Measurements from ENCODE around the gene MYCN. TPM values are rescaled to one million over a fixed set of nuclear protein-coding genes. Genes with fewer than 3 reads are reported as not detected.

Gene MYCN
- total and polyA plus RNA-seq, 2 of the 4 experiments (the other 2 are of a cell fraction), result not detected

GRCh38 chr2:15975676-15976075 is 35.3 kb downstream of the MYCN start:
- Histone ChIP-seq H4K5ac (ENCODE audit: low read depth, low read length) (no peak overlapping the region), H3K9ac (ENCODE audit: low read depth, low read length) (no peak overlapping the region), H3K18ac (ENCODE audit: low read depth, low read length) (no peak overlapping the region), H3K36me3 (ENCODE audit: control insufficient read depth, insufficient read depth, low read length) (no peaks in the 10 kb centered on the region), H2AK9ac (replicated peaks; ENCODE audit: low read depth, low read length, poor library complexity) (no peak overlapping the region), H3K4me1 (ENCODE audit: control insufficient read depth, insufficient read depth, low read length) (no peaks in the 10 kb centered on the region), H2BK15ac (ENCODE audit: low read depth, low read length) (no peak overlapping the region), H4K20me1 (ENCODE audit: insufficient read depth, low read length) (no peaks in the 10 kb centered on the region), H4K91ac (ENCODE audit: insufficient read depth, low read depth, low read length) (no peak overlapping the region), H3K4me2 (ENCODE audit: low read depth, low read length) (no peak overlapping the region), H3K27me3 (ENCODE audit: control insufficient read depth, insufficient read depth, low read length) (no peaks in the 10 kb centered on the region), H2BK20ac (ENCODE audit: low read depth, low read length) (no peak overlapping the region), H3K9me1 (ENCODE audit: insufficient read depth, low read length) (no peaks in the 10 kb centered on the region), H3K9me3 (ENCODE audit: control insufficient read depth, insufficient read depth, low read length) (peaks cover 24% of the 10 kb centered on the region), H3K14ac (replicated peaks; ENCODE audit: low read depth, low read length) (no peak overlapping the region), H3K4me3 (ENCODE audit: insufficient read depth, low read depth, low read length) (no peak overlapping the region), H2BK120ac (ENCODE audit: low read depth, low read length) (no peak overlapping the region), H3K56ac (ENCODE audit: extremely low read depth, insufficient read depth, low read length) (no peak overlapping the region), H3K23ac (ENCODE audit: low read depth, low read length) (no peak overlapping the region), H4K8ac (ENCODE audit: low read depth in 2 of 2, low read length in 2 of 2) (no peak overlapping the region), H2AFZ (replicated peaks; ENCODE audit: low read length, poor library complexity) (no peak overlapping the region), H3K79me1 (ENCODE audit: low read depth in 1 of 2, low read length in 2 of 2) (no peaks in the 10 kb centered on the region), H3K4ac (ENCODE audit: low read depth, low read length) (no peak overlapping the region), H3K27ac (ENCODE audit: insufficient read depth, low read length) (no peak overlapping the region), H2AK5ac (ENCODE audit: low read depth, low read length) (no peak overlapping the region), H2BK5ac (ENCODE audit: low read depth, low read length, poor library complexity, severe bottlenecking) (no peak overlapping the region)
- ATAC-seq (ENCODE audit: low read depth), result no peak
- BruUV-seq (replicated peaks), result no TSS peak
- intact Hi-C loops (cut with micrococcal nuclease) (no loop called here), dilution Hi-C loops (cut with HindIII; ENCODE audit: low sequenced_read_pairs, unreplicated experiment) (no loop called here), in situ Hi-C loops (cut with MboI; ENCODE audit: low sequenced_read_pairs) (no loop called here)
- CTCF ChIA-PET, result interaction anchor here (0.6 kb wide), 1 partner anchor 797 kb away, joined by 3 read pairs; no protein-coding TSS in a partner anchor
- WGBS, 2 experiments (ENCODE audit: extremely low coverage in 2 of 2, insufficient read length in 1 of 2), result no CpG with 5 or more reads among the region's 5 CpGs
- DNase-seq, result no peak
- POLR2A ChIA-PET (ENCODE audit: unreplicated experiment), result no interaction called here
- TF ChIP-seq USF2 (IDR thresholded peaks at IDR 0.05; ENCODE audit: low read depth, low read length) (no peak), POLR2A (IDR thresholded peaks at IDR 0.05; ENCODE audit: low read depth, low read length) (no peak), RFX5 (IDR thresholded peaks at IDR 0.05; ENCODE audit: low read depth, low read length) (no peak), BHLHE40 (IDR thresholded peaks at IDR 0.05; ENCODE audit: low read depth, low read length) (no peak), ELK1 (IDR thresholded peaks at IDR 0.05; ENCODE audit: borderline replicate concordance, low read depth, low read length) (no peak), CHD1 (IDR thresholded peaks at IDR 0.05; ENCODE audit: low read depth, low read length) (no peak), RAD21 (IDR thresholded peaks at IDR 0.05; ENCODE audit: low read length) (no peak), MXI1 (IDR thresholded peaks at IDR 0.05; ENCODE audit: borderline replicate concordance, low read depth, low read length) (no peak), CEBPB (IDR thresholded peaks at IDR 0.05; ENCODE audit: low read depth, low read length) (no peak), MAZ (IDR thresholded peaks at IDR 0.05; ENCODE audit: borderline replicate concordance, low read depth, low read length) (no peak), FOS (IDR thresholded peaks at IDR 0.05; ENCODE audit: low read depth, low read length) (no peak), RCOR1 (IDR thresholded peaks at IDR 0.05; ENCODE audit: insufficient replicate concordance, low read length) (no peak), SMC3 (IDR thresholded peaks at IDR 0.05; ENCODE audit: low read depth, low read length) (no peak), MAFK (IDR thresholded peaks at IDR 0.05; ENCODE audit: low read depth, low read length) (no peak), NFE2L2 (IDR thresholded peaks at IDR 0.05; ENCODE audit: low read depth, low read length) (no peak), CTCF (conservative IDR thresholded peaks at IDR 0.05; ENCODE audit: low read depth, low read length) (no peak)
